ENCODE data around the gene PYDC1.

PYDC1 gene

GRCh38 chr16:31216422-31217135 lies at the start of gene PYDC1:
PYDC1 (minus strand) TSS chr16:31217135; CDS start chr16:31217028, 107 bp downstream.
- DNase-seq (ENCODE audit: extremely low read depth, low read depth): no peak
- no peak for TF ChIP-seq CTCF (IDR thresholded peaks at IDR 0.05; ENCODE audit: low read depth, low read length)

GRCh38 chr16:31265329-31266245 lies 48.7 kb upstream of the PYDC1 start:
- no peak for TF ChIP-seq CTCF (IDR thresholded peaks at IDR 0.05; ENCODE audit: low read depth, low read length)
- DNase-seq (ENCODE audit: extremely low read depth, low read depth): no peak

DNA sequence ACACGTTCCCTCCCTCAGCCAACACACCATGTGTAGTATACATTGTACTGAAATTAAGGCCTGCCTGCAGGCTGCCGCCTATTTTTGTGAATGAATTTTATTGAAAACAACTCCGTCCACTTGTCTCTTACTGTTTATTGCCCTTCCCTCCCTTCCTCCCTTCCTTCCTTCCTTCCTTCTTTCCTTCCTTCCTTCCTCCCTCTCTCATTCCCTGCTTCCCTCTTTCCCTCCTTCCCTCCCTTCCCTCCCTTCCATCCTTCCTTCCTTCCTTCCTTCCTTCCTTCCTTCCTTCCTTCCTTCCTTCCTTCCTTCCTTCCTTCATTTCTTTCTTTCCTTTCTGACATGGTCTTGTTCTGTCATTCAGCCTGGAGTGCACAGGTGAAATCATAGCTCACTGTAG lies 45.1 kb upstream of the PYDC1 start:
- no peak for TF ChIP-seq CTCF (IDR thresholded peaks at IDR 0.05; ENCODE audit: low read depth, low read length)
- DNase-seq (ENCODE audit: extremely low read depth, low read depth): no peak

DNA sequence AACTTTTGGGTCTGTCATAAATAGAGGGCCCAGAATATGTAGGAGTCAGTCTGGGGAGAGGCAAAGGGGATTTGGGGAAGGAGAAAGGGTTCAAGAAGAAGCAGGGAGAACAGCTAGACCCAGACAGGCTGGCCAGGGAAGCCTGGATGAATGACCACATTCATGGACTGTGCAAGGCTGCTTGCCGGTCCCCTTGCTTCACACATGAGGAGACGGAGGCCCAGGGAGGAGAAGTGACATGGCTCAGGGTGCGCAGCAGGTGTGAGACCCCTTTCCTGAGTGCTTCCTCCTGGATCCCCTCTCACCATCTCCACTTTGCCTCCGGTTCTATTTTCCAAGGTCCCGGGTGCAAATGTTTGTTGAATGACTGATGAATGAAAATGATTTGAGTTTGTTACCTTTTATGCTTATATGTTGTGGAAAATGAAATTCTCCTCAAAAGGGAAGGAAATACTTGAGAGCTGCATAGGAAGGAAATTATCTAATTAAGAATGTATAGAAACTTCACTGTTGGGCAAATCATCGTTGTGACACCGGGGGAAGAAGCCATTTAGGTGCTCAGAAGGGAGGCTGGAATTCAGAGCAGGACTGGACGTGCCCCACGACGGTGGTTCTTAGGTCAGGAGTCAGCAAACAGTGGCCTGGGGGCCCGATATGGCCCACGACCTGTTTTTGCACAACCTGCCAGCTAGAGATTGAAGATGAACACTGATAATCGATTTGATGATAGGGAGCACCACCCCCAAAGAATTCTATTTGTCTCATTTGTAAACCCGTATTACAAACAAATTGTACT lies 43.4 kb upstream of the PYDC1 start:
- no peak for DNase-seq (ENCODE audit: extremely low read depth, low read depth)
- TF ChIP-seq CTCF (IDR thresholded peaks at IDR 0.05; ENCODE audit: low read depth, low read length): no peak

DNA sequence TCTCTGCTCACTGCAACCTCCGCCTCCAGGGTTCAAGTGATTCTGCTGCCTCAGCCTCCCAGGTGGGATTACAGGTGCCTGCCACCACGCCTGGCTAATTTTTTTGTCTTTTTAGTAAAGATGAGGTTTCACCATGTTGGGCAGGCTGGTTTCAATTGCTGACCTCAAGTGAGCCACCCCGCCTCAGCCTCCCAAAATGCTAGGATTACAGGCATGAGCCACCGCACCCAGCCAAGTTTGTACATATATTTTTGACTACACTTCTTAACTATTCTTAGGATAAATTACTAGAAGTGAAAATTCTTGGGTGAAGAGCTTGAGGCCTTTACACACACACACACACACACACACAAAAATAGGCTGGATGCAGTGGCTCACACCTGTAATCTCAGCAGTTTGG lies 41.4 kb upstream of the PYDC1 start:
- no peak for TF ChIP-seq CTCF (IDR thresholded peaks at IDR 0.05; ENCODE audit: low read depth, low read length)
- DNase-seq (ENCODE audit: extremely low read depth, low read depth): no peak

DNA sequence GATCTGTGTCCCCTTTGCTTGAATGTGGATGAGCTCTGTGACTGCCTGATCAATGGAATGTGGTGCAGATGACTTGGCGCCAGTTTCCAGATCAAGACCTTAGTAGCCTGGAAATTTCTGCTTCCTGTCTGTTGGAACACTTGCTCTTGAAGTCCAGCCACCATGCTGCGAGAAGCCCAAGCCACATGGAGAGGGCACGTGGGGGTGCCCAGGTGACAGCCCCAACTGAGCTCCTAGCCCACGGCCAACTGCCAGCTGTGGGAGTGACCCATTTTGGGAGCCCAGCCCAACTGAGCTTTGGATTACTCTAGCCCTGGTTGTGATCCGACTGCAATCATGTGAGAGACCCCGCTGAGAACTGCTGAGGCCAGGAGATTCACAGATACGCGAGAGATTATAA lies 39.5 kb upstream of the PYDC1 start:
- DNase-seq (ENCODE audit: extremely low read depth, low read depth): no peak
- no peak for TF ChIP-seq CTCF (IDR thresholded peaks at IDR 0.05; ENCODE audit: low read depth, low read length)

All from AG09319 (cell line).